ENCODE results near the gene ARHGAP15. TPM values are rescaled to one million over a fixed set of nuclear protein-coding genes. Genes with fewer than 3 reads are reported as not detected.

Gene ARHGAP15
- total RNA-seq, 1 donor from 2014 or later, result not detected

- Mint-ChIP-seq H3K27me3 (ENCODE audit: unreplicated experiment) (no peaks in the 10 kb centered on the region), H3K27ac (ENCODE audit: unreplicated experiment) (no peak overlapping the region), H3K4me1 (ENCODE audit: low read depth, unreplicated experiment) (peaks cover 2% of the 10 kb centered on the region), H3K4me3 (ENCODE audit: unreplicated experiment) (no peak overlapping the region), H3K9me3 (ENCODE audit: unreplicated experiment) (no peaks in the 10 kb centered on the region), H3K36me3 (ENCODE audit: unreplicated experiment) (no peaks in the 10 kb centered on the region)
- no peak for TF ChIP-seq CTCF (IDR thresholded peaks at IDR 0.05; ENCODE audit: partially characterized antibody, unreplicated experiment)
- DNase-seq, result no peak
Observed at GRCh38 chr2:143700865-143701264, 571.6 kb downstream of the ARHGAP15 start.

- Mint-ChIP-seq H3K27ac (ENCODE audit: unreplicated experiment) (no peak overlapping the region), H3K4me3 (ENCODE audit: unreplicated experiment) (no peak overlapping the region), H3K9me3 (ENCODE audit: unreplicated experiment) (no peaks in the 10 kb centered on the region), H3K27me3 (ENCODE audit: unreplicated experiment) (no peaks in the 10 kb centered on the region), H3K36me3 (ENCODE audit: unreplicated experiment) (no peaks in the 10 kb centered on the region), H3K4me1 (ENCODE audit: low read depth, unreplicated experiment) (peaks cover 2% of the 10 kb centered on the region)
- TF ChIP-seq CTCF (IDR thresholded peaks at IDR 0.05; ENCODE audit: partially characterized antibody, unreplicated experiment), result no peak
- no peak for DNase-seq
Observed at GRCh38 chr2:143701785-143702184, 572.6 kb downstream of the ARHGAP15 start.

- no peaks in the 10 kb centered on the region for H3K9me3 Mint-ChIP-seq (ENCODE audit: unreplicated experiment)
- H3K27ac Mint-ChIP-seq (ENCODE audit: unreplicated experiment), result no peak overlapping the region
- H3K4me1 Mint-ChIP-seq (ENCODE audit: low read depth, unreplicated experiment), result peaks cover 4% of the 10 kb centered on the region
Observed at GRCh38 chr2:143702931-143703330, 573.7 kb downstream of the ARHGAP15 start.

GRCh38 chr2:143704451-143705106 lies 575.4 kb downstream of the ARHGAP15 start:
- no peaks in the 10 kb centered on the region for H3K27me3 Mint-ChIP-seq (ENCODE audit: unreplicated experiment)
- no peak overlapping the region for H3K4me3 Mint-ChIP-seq (ENCODE audit: unreplicated experiment)
- H3K36me3 Mint-ChIP-seq (ENCODE audit: unreplicated experiment), result no peaks in the 10 kb centered on the region
- DNase-seq, result no peak
- H3K9me3 Mint-ChIP-seq (ENCODE audit: unreplicated experiment), result no peaks in the 10 kb centered on the region
- H3K4me1 Mint-ChIP-seq (ENCODE audit: low read depth, unreplicated experiment), result peaks cover 4% of the 10 kb centered on the region
- TF ChIP-seq CTCF (IDR thresholded peaks at IDR 0.05; ENCODE audit: partially characterized antibody, unreplicated experiment), result no peak
- H3K27ac Mint-ChIP-seq (ENCODE audit: unreplicated experiment), result no peak overlapping the region

More at GRCh38 chr2:143702931-143703330, 573.7 kb downstream of the ARHGAP15 start:
- Mint-ChIP-seq H3K27me3 (ENCODE audit: unreplicated experiment) (no peaks in the 10 kb centered on the region), H3K4me3 (ENCODE audit: unreplicated experiment) (no peak overlapping the region), H3K36me3 (ENCODE audit: unreplicated experiment) (no peaks in the 10 kb centered on the region)
- no peak for TF ChIP-seq CTCF (IDR thresholded peaks at IDR 0.05; ENCODE audit: partially characterized antibody, unreplicated experiment)
- DNase-seq, result no peak

- H3K27ac Mint-ChIP-seq (ENCODE audit: unreplicated experiment), result no peak overlapping the region
- H3K4me3 Mint-ChIP-seq (ENCODE audit: unreplicated experiment), result no peak overlapping the region
- no peaks in the 10 kb centered on the region for H3K27me3 Mint-ChIP-seq (ENCODE audit: unreplicated experiment)
- no peaks in the 10 kb centered on the region for H3K36me3 Mint-ChIP-seq (ENCODE audit: unreplicated experiment)
- no peak for TF ChIP-seq CTCF (IDR thresholded peaks at IDR 0.05; ENCODE audit: partially characterized antibody, unreplicated experiment)
- H3K4me1 Mint-ChIP-seq (ENCODE audit: low read depth, unreplicated experiment), result peaks cover 4% of the 10 kb centered on the region
- H3K9me3 Mint-ChIP-seq (ENCODE audit: unreplicated experiment), result no peaks in the 10 kb centered on the region
- no peak for DNase-seq
Observed at GRCh38 chr2:143705108-143705707, 576.0 kb downstream of the ARHGAP15 start.

All from glutamatergic neuron (in vitro differentiated cells).